Measurements from ENCODE around the gene TBC1D14. TPM values are rescaled to one million over a fixed set of nuclear protein-coding genes. Genes with fewer than 3 reads are reported as not detected.
A peak's percentile ranks its signal among the peaks of the same experiment; 100 is the strongest.

Gene TBC1D14
- total and polyA plus RNA-seq, 2 donors from 2014 or later, result 44.9 to 77.7 TPM

- peak overlapping the region in 1 of 2 donors; percentile 51 for H3K27ac ChIP-seq (ENCODE audit: low read depth in 2 of 2, low read length in 2 of 2)
- H3K36me3 ChIP-seq (ENCODE audit: control insufficient read depth in 2 of 3, insufficient read depth in 3 of 3, low read length in 3 of 3), result peaks cover 3 to 55% (median 30%) of the 10 kb centered on the region in 3 donors
- no peak overlapping the region for H3K9ac ChIP-seq (ENCODE audit: low read length in 3 of 3)
- peak in 1 of 5 donors; percentile 16 for DNase-seq
- H3K9me3 ChIP-seq (ENCODE audit: control insufficient read depth in 2 of 3, insufficient read depth in 1 of 3, low read length in 3 of 3), result no peaks in the 10 kb centered on the region
- intact Hi-C loops (cut with DNase I), result no loop called here
- H3K4me1 ChIP-seq (ENCODE audit: control insufficient read depth in 2 of 3, insufficient read depth in 2 of 3, low read depth in 1 of 3, low read length in 3 of 3), result peaks cover 0 to 18% (median 8%) of the 10 kb centered on the region in 3 donors
- H3K27me3 ChIP-seq (ENCODE audit: control insufficient read depth, insufficient read depth, low read length), result no peaks in the 10 kb centered on the region
- no peak for FAIRE-seq
- no peak overlapping the region for H3K4me3 ChIP-seq (ENCODE audit: low read length in 3 of 3)
- no peak for TF ChIP-seq CTCF (IDR thresholded peaks at IDR 0.05; ENCODE audit: borderline replicate concordance, extremely low read depth, insufficient read depth)
These were observed 91.0 kb downstream of the TBC1D14 start for GRCh38 chr4:7000421-7001176.

- Histone ChIP-seq H3K4me3 (ENCODE audit: low read length in 3 of 3) (no peak overlapping the region), H3K36me3 (ENCODE audit: control insufficient read depth in 2 of 3, insufficient read depth in 3 of 3, low read length in 3 of 3) (peaks cover 3 to 54% (median 30%) of the 10 kb centered on the region in 3 donors), H3K27me3 (ENCODE audit: control insufficient read depth, insufficient read depth, low read length) (no peaks in the 10 kb centered on the region), H3K4me1 (ENCODE audit: control insufficient read depth in 2 of 3, insufficient read depth in 2 of 3, low read depth in 1 of 3, low read length in 3 of 3) (peaks cover 0 to 18% (median 8%) of the 10 kb centered on the region in 3 donors), H3K9ac (ENCODE audit: low read length in 3 of 3) (no peak overlapping the region), H3K27ac (ENCODE audit: low read depth in 2 of 2, low read length in 2 of 2) (peak overlapping the region in 1 of 2 donors; percentile 35), H3K9me3 (ENCODE audit: control insufficient read depth in 2 of 3, insufficient read depth in 1 of 3, low read length in 3 of 3) (no peaks in the 10 kb centered on the region)
- no peak for FAIRE-seq
- intact Hi-C loops (cut with DNase I), result no loop called here
- DNase-seq, result peak in 1 of 5 donors; percentile 19
- no peak for TF ChIP-seq CTCF (IDR thresholded peaks at IDR 0.05; ENCODE audit: borderline replicate concordance, extremely low read depth, insufficient read depth)
These were observed 91.6 kb downstream of the TBC1D14 start for GRCh38 chr4:7001271-7001670.

- DNase-seq (peak in 2 of 5 donors; percentile 7 to 29), FAIRE-seq (no peak)
- H3K4me1 ChIP-seq (ENCODE audit: control insufficient read depth in 2 of 3, insufficient read depth in 2 of 3, low read depth in 1 of 3, low read length in 3 of 3), result peaks cover 0 to 18% (median 10%) of the 10 kb centered on the region in 3 donors
- TF ChIP-seq CTCF (IDR thresholded peaks at IDR 0.05; ENCODE audit: borderline replicate concordance, extremely low read depth, insufficient read depth), result no peak
- H3K27ac ChIP-seq (ENCODE audit: low read depth in 2 of 2, low read length in 2 of 2), result no peak overlapping the region
- peaks cover 0 to 50% (median 28%) of the 10 kb centered on the region in 3 donors for H3K36me3 ChIP-seq (ENCODE audit: control insufficient read depth in 2 of 3, insufficient read depth in 3 of 3, low read length in 3 of 3)
- H3K4me3 ChIP-seq (ENCODE audit: low read length in 3 of 3), result no peak overlapping the region
- H3K9me3 ChIP-seq (ENCODE audit: control insufficient read depth in 2 of 3, insufficient read depth in 1 of 3, low read length in 3 of 3), result no peaks in the 10 kb centered on the region
- intact Hi-C loops (cut with DNase I), result no loop called here
- no peaks in the 10 kb centered on the region for H3K27me3 ChIP-seq (ENCODE audit: control insufficient read depth, insufficient read depth, low read length)
- no peak overlapping the region for H3K9ac ChIP-seq (ENCODE audit: low read length in 3 of 3)
These were observed 92.7 kb downstream of the TBC1D14 start for GRCh38 chr4:7002336-7002735.

Measured in kidney (tissue), 14 donors.